NT2/D1 (cell line): ENCODE results near the gene FOXO3.
"Not testable (repeated sequence)": the region's sequence is repeated elsewhere in the genome, so short reads cannot be mapped to it uniquely, and the experiment has no call there.

Experiments
- DNase-seq: peaks from one replicate; pipeline ENCODE4 v3.0.0-alpha.2; 2011; ENCODE audit warnings: low read depth, low spot score
- H3K27me3 ChIP-seq: 2 replicates; pipeline ENCODE4 v1.6.0; 2011; ENCODE audit warnings: mild to moderate bottlenecking; ENCODE audit not compliant: insufficient read length, insufficient read depth
- H3K36me3 ChIP-seq: 2 replicates; pipeline ENCODE4 v1.6.1; 2011; ENCODE audit warnings: mild to moderate bottlenecking, low read length, mixed read lengths; ENCODE audit not compliant: insufficient read depth, insufficient read length
- H3K4me1 ChIP-seq: 2 replicates; pipeline ENCODE4 v1.5.1; 2011; ENCODE audit not compliant: insufficient read depth, insufficient read length
- H3K4me3 ChIP-seq: 2 replicates; pipeline ENCODE4 v1.5.1; 2011; ENCODE audit warnings: low read depth; ENCODE audit not compliant: insufficient read length
- H3K9ac ChIP-seq: 2 replicates; pipeline ENCODE4 v1.6.0; 2011; ENCODE audit warnings: low read depth; ENCODE audit not compliant: insufficient read length
- H3K9me3 ChIP-seq: 2 replicates; pipeline ENCODE4 v1.5.1; 2011; ENCODE audit warnings: mild to moderate bottlenecking, low read length; ENCODE audit not compliant: insufficient read depth
- SUZ12 ChIP-seq: IDR thresholded peaks from 2 replicates; pipeline ENCODE4 v1.6.1; 2011; ENCODE audit not compliant: insufficient read length, insufficient read depth; ENCODE audit errors: extremely low read depth
- YY1 ChIP-seq: IDR thresholded peaks from 2 replicates; pipeline ENCODE4 v1.6.1; 2011; ENCODE audit not compliant: insufficient read length, insufficient read depth
- ZNF274 ChIP-seq: IDR thresholded peaks from 2 replicates; pipeline ENCODE4 v1.6.1; 2011; ENCODE audit warnings: mild to moderate bottlenecking, low read depth, low read length

FOXO3 gene

DNA sequence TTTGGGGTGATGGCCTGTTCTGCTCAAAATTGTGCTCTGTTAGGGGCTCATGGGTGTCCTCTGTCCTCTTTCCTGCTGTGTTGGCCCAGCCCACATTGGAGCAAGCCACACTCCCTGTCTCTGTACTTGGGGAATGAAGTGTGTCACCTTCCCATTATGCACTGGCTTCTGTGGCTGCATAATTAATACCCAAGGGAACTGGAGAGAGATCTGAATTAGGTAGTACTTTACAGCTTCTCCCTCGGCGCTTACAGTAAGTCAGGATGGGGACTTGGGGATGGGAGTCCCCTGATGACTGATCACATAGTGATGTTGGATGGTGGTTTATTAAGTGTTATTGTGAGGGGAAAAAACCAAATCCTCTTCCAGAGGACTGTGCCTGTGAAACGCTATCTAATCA, 116.6 kb downstream of the FOXO3 start:
- no peak for TF ChIP-seq SUZ12
- H3K9me3 ChIP-seq = no peaks in the 10 kb centered on the region
- no peak overlapping the region for H3K9ac ChIP-seq
- H3K4me3 ChIP-seq = no peak overlapping the region
- H3K4me1 ChIP-seq = peaks cover 3% of the 10 kb centered on the region
- H3K27me3 ChIP-seq = no peaks in the 10 kb centered on the region
- H3K36me3 ChIP-seq = no peaks in the 10 kb centered on the region
- DNase-seq = no peak

DNA sequence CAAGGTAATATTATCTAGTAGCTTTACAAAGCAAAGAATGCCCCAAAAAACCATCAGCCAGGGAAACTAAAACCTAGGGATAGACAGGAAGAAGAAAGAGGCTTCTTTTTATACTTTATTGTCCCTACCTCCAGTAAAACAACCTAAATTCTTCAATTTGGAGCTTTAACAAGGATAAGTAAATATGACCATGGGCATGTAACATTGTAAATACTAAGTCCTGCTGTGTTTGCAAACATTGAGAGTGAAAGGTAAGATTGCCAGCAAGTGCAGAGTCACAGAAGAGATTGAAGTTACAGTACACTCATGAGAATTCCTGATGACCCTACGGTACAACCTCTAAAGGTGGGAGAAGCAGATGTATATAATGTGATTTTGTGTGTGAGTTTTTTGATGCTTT, 117.2 kb downstream of the FOXO3 start:
- Histone ChIP-seq H3K4me1 (peaks cover 3% of the 10 kb centered on the region), H3K9ac (no peak overlapping the region), H3K4me3 (no peak overlapping the region), H3K27me3 (no peaks in the 10 kb centered on the region), H3K36me3 (no peaks in the 10 kb centered on the region), H3K9me3 (no peaks in the 10 kb centered on the region)
- TF ChIP-seq SUZ12 (no peak), YY1 (no peak), ZNF274 (no peak)
- DNase-seq = no peak

DNA sequence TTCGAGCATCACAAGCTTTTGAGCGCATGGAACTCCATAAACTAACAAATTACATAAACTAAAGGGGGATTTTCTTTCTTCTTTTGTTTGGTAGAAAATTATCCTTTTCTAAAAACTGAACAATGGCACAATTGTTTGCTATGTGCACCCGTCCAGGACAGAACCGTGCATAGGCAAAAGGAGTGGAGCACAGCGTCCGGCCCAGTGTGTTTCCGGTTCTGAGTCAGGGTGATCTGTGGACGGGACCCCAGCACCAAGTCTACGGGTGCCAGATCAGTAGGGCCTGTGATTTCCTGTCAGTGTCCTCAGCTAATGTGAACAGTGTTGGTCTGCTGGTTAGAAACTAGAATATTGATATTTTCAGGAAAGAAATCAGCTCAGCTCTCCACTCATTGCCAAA, 119.6 kb downstream of the FOXO3 start:
- not testable (repeated sequence) for H3K27me3 ChIP-seq, H3K9ac ChIP-seq, H3K4me1 ChIP-seq, H3K4me3 ChIP-seq, DNase-seq, H3K9me3 ChIP-seq, H3K36me3 ChIP-seq

DNA sequence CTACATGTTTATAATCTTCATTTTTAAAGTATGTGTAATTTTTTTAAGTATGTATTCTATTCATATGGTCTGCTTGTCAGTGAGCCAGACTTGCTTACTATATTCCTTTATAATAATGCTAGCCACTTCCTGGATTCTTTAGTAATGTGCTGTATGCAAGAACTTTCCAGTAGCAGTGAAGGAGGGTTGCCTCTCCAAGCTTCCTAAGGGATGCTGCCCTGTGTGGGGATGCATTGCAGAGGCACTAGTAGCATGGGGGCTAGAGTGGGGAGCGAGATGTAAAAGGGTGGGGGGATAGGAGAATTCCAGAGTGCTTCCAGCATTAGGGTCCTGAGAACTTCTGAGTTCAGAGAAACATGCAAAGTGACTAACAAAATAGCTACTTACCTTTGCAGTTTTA, 121.0 kb downstream of the FOXO3 start:
- H3K36me3 ChIP-seq, H3K9ac ChIP-seq, H3K9me3 ChIP-seq, H3K4me1 ChIP-seq, DNase-seq, H3K4me3 ChIP-seq, H3K27me3 ChIP-seq: not testable (repeated sequence)

DNA sequence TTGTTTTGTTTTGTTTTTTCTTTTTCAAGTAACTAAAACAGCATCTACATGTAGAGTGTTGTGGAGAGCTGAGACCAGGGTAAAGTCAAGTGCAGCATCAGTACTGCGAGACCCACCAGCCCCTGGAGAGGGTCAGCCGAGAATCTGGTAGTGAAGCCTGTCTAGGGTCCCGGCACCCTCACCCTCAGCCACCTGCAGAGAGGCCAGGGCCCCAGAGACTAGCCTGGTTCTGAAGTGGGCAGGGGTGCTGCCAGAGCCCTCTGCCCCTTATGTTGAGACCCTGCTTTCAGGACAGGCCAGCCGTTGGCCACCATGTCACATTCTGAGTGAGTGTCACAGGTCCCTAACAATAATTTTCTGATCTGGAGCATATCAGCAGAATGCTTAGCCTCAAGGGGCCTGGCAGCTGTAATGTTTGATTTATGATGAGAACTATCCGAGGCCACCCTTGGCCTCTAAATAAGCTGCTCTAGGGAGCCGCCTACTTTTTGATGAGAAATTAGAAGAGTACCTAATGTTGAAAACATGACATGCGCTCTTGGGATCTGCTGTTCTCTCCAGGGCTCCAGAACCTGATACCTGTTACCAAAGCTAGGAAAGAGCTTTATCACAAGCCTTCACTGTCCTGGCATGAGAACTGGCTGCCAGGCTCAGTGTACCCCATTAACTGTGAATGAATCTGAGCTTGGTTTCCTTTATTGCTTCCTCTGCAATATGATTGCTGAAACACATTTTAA, 121.8 kb downstream of the FOXO3 start:
- H3K27me3 ChIP-seq, H3K4me3 ChIP-seq, H3K9ac ChIP-seq, H3K4me1 ChIP-seq, DNase-seq, H3K9me3 ChIP-seq, H3K36me3 ChIP-seq: not testable (repeated sequence)

DNA sequence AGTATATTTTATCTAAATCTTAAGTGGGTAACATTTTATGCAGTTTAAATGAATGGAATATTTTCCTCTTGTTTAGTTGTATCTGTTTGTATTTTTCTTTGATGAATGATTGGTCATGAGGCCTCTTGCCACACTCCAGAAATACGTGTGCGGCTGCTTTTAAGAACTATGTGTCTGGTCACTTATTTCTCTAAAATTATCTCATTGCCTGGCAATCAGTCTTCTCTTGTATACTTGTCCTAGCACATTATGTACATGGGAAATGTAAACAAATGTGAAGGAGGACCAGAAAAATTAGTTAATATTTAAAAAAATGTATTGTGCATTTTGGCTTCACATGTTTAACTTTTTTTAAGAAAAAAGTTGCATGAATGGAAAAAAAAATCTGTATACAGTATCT, 123.3 kb downstream of the FOXO3 start:
- not testable (repeated sequence) for DNase-seq, H3K4me1 ChIP-seq, H3K27me3 ChIP-seq, H3K36me3 ChIP-seq, H3K9ac ChIP-seq, H3K9me3 ChIP-seq, H3K4me3 ChIP-seq

DNA sequence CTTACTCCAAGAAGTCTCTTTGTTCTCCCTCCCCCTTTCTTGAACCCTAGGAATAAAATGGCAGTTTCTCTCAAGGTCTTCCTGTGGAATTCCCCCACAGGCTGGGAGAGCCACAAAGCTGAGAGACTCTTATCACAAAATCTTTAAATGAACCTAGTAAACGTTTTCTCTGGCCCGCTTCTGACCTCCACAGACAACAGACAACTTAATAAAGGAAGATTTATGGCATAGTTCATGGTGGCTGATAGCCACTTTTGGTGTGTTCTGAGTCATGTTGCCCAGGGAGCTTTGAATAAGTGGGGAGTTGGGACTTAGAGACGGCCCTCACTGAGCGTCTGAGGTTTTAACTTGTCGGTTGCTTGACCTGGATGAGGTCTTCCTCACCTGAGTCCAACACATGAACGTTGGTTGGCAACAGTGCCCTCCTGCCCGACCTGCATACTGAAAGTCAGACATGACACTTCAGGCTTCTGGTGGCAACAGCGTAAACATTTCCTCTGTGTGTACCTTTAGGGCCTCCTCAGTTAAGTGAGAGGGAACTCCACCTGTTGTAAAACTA, 124.1 kb downstream of the FOXO3 start:
- DNase-seq = no peak
- no peak for TF ChIP-seq SUZ12
- TF ChIP-seq YY1 = no peak
- no peak for TF ChIP-seq ZNF274

DNA sequence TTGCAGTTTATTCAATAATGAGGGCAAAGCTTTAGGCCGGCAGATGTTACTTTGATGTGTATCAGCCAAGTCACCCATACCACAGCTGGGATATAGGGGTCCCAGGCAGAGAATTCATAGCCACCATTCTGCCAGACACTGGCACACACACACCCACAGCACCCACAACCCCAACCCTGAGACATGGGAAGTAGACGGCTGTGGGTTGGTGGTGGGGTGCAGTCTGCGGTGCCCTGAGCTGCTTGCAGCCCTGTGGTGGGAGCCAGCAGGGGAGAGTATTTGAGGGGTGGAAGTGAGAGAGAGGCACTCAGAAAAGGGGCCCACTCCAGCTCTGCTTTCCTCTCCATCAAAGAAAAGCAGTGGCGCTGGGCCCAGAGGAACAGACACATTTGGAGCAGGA, 125.3 kb downstream of the FOXO3 start:
- H3K27me3 ChIP-seq = no peaks in the 10 kb centered on the region
- H3K4me1 ChIP-seq = peaks cover 2% of the 10 kb centered on the region
- no peak overlapping the region for H3K9ac ChIP-seq
- no peaks in the 10 kb centered on the region for H3K36me3 ChIP-seq
- TF ChIP-seq SUZ12 (no peak), YY1 (no peak), ZNF274 (no peak)
- H3K4me3 ChIP-seq = no peak overlapping the region
- no peaks in the 10 kb centered on the region for H3K9me3 ChIP-seq
- no peak for DNase-seq

More for the DNA sequence above, 124.1 kb downstream of the FOXO3 start:
- Histone ChIP-seq H3K27me3 (no peaks in the 10 kb centered on the region), H3K9ac (no peak overlapping the region), H3K4me1 (peaks cover 2% of the 10 kb centered on the region), H3K9me3 (no peaks in the 10 kb centered on the region), H3K4me3 (no peak overlapping the region), H3K36me3 (no peaks in the 10 kb centered on the region)
